ENCODE measurements around the gene ACOD1. TPM values are rescaled to one million over a fixed set of nuclear protein-coding genes. Genes with fewer than 3 reads are reported as not detected.
"Not testable (repeated sequence)": the region's sequence is repeated elsewhere in the genome, so short reads cannot be mapped to it uniquely, and the experiment has no call there.

The ACOD1 gene
- total and polyA plus RNA-seq, 2 of the 13 experiments (the other 11 are each of a cell fraction or from before 2014, with no cell fraction given), result not detected

- not testable (repeated sequence) for FAIRE-seq
Measured at GRCh38 chr13:76899066-76899465, 49.2 kb upstream of the ACOD1 start.

DNA sequence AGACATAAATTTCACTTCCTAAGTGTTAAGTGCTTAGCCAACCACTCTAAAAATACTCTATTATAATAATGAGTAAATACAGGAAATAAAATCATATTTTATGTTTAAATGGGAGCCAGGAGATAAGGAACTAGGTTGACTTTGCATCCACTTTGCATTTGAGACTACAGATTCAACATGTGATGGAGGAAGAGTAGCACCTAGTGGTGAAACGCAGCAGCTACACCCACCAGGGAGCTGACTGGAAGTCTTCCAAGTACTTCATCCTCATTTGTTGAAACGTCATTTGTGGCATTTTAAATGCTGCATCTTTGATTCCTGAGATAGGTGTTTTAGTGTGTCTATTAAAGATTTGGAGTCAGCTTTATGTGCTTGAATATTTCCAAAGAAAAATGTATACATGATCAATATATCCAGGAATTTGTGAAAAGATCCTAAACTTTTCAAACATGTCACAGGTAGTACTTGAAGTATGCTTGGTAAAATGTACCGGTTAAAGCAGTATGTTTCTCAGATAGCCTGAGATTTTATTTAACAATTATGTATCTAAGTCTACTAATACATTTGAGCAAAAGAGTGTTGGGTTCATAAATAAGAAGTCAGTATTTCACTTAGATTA, 44.7 kb upstream of the ACOD1 start:
- ATAC-seq (peak; percentile 87), DNase-seq (ENCODE audit: low spot score) (peak; percentile 49), FAIRE-seq (peak; percentile 89)
- Histone ChIP-seq H2AFZ (ENCODE audit: low read length) (no peak overlapping the region), H3K9ac (ENCODE audit: insufficient read depth, low read depth, low read length) (no peak overlapping the region), H3K27ac (ENCODE audit: extremely low read length, insufficient read depth, low read length) (no peak overlapping the region), H4K20me1 (ENCODE audit: insufficient read depth, low read length) (no peaks in the 10 kb centered on the region), H3K36me3 (replicated peaks in 1 of 2; ENCODE audit: control insufficient read depth in 1 of 2, insufficient read depth in 2 of 2, low read length in 2 of 2) (no peaks in the 10 kb centered on the region), H3K27me3 (ENCODE audit: control insufficient read depth in 1 of 2, insufficient read depth in 2 of 2, low read length in 2 of 2) (no peaks in the 10 kb centered on the region; a peak in 3 of 5 replicates), H3K9me3 (ENCODE audit: low read length) (peaks cover 10% of the 10 kb centered on the region; the same call in 1 of the 2 replicates), H3K4me2 (ENCODE audit: low read depth, low read length) (no peak overlapping the region), H3K4me1 (ENCODE audit: insufficient read depth, low read length) (no peaks in the 10 kb centered on the region), H3K79me2 (ENCODE audit: insufficient read depth, low read length) (no peaks in the 10 kb centered on the region), H3K4me3 (replicated peaks in 1 of 3; ENCODE audit: insufficient read depth in 1 of 3, low read depth in 2 of 3, low read length in 3 of 3) (no peak overlapping the region)
- in situ Hi-C loops (cut with HindIII; ENCODE audit: extremely low pct_ligation_motif_present, low pct_unique_long_range_greater_than_20kb), result loop anchor here (5.0 kb wide), 1 partner anchor 1026 kb away; no protein-coding TSS in a partner anchor
- 15% methylated on average over 3 of the region's 3 CpGs for WGBS (ENCODE audit: low lambda C conversion rate)
- intact Hi-C loops (cut with micrococcal nuclease; ENCODE audit: unreplicated experiment), result loop anchor here (1.0 to 5.0 kb wide), 4 partner anchors 236 to 1206 kb away; no protein-coding TSS in a partner anchor
- BruUV-seq (replicated peaks), result no TSS peak
- TF ChIP-seq MLLT10 (CRISPR knock-in tag; IDR thresholded peaks at IDR 0.05) (no peak), ZNF563 (CRISPR knock-in tag; IDR thresholded peaks at IDR 0.05) (no peak), SMC3 (IDR thresholded peaks at IDR 0.05; ENCODE audit: low read length) (peak; percentile 84), STAG1 (CRISPR knock-in tag; IDR thresholded peaks at IDR 0.05) (peak; percentile 91), ZNF275 (CRISPR knock-in tag; IDR thresholded peaks at IDR 0.05; ENCODE audit: borderline replicate concordance) (no peak), PRMT3 (CRISPR knock-in tag; IDR thresholded peaks at IDR 0.05; ENCODE audit: borderline replicate concordance, low read depth) (no peak), RAD21 (CRISPR knock-in tag; IDR thresholded peaks at IDR 0.05) (peak; percentile 68)
- TF ChIP-seq, protein P1, sequence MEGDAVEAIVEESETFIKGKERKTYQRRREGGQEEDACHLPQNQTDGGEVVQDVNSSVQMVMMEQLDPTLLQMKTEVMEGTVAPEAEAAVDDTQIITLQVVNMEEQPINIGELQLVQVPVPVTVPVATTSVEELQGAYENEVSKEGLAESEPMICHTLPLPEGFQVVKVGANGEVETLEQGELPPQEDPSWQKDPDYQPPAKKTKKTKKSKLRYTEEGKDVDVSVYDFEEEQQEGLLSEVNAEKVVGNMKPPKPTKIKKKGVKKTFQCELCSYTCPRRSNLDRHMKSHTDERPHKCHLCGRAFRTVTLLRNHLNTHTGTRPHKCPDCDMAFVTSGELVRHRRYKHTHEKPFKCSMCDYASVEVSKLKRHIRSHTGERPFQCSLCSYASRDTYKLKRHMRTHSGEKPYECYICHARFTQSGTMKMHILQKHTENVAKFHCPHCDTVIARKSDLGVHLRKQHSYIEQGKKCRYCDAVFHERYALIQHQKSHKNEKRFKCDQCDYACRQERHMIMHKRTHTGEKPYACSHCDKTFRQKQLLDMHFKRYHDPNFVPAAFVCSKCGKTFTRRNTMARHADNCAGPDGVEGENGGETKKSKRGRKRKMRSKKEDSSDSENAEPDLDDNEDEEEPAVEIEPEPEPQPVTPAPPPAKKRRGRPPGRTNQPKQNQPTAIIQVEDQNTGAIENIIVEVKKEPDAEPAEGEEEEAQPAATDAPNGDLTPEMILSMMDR (CRISPR knock-in tag; IDR thresholded peaks at IDR 0.05), result peak; percentile 87
- CTCF ChIA-PET (ENCODE audit: low intra/inter-chr PET ratio, low total read pairs), result interaction anchor here (1.2 to 1.3 kb wide), 2 partner anchors 430 to 1027 kb away, joined by 3 to 4 read pairs; no protein-coding TSS in a partner anchor
- POLR2A ChIA-PET, result no interaction called here

More at GRCh38 chr13:76899066-76899465, 49.2 kb upstream of the ACOD1 start:
- H4K20me1 ChIP-seq (ENCODE audit: insufficient read depth, low read length); H2AFZ ChIP-seq (ENCODE audit: low read length); ATAC-seq; DNase-seq (ENCODE audit: low spot score); H3K4me1 ChIP-seq (ENCODE audit: insufficient read depth, low read length); H3K9ac ChIP-seq (ENCODE audit: insufficient read depth, low read depth, low read length); in situ Hi-C loops (cut with HindIII; ENCODE audit: extremely low pct_ligation_motif_present, low pct_unique_long_range_greater_than_20kb); H3K4me2 ChIP-seq (ENCODE audit: low read depth, low read length); H3K27ac ChIP-seq (ENCODE audit: extremely low read length, insufficient read depth, low read length); H3K9me3 ChIP-seq (ENCODE audit: low read length); H3K79me2 ChIP-seq (ENCODE audit: insufficient read depth, low read length); BruUV-seq (replicated peaks); intact Hi-C loops (cut with micrococcal nuclease; ENCODE audit: unreplicated experiment); H3K27me3 ChIP-seq (ENCODE audit: control insufficient read depth in 1 of 2, insufficient read depth in 2 of 2, low read length in 2 of 2); H3K4me3 ChIP-seq (replicated peaks in 1 of 3; ENCODE audit: insufficient read depth in 1 of 3, low read depth in 2 of 3, low read length in 3 of 3); CTCF ChIA-PET (ENCODE audit: low intra/inter-chr PET ratio, low total read pairs); POLR2A ChIA-PET; H3K36me3 ChIP-seq (replicated peaks in 1 of 2; ENCODE audit: control insufficient read depth in 1 of 2, insufficient read depth in 2 of 2, low read length in 2 of 2): not testable (repeated sequence)
- WGBS (ENCODE audit: low lambda C conversion rate), result 2% methylated on average over 4 of the region's 4 CpGs
